Neural crest cell (in vitro differentiated cells): Measurements from ENCODE around the gene NUAK1. TPM values are rescaled to one million over a fixed set of nuclear protein-coding genes. Genes with fewer than 3 reads are reported as not detected.

ENCODE experiments used
- DNase-seq: peaks from one replicate; pipeline ENCODE4 v3.0.0; 2021; ENCODE audit warnings: low read depth, mixed read lengths, low spot score
- H3K27ac Mint-ChIP-seq: one replicate; pipeline ENCODE4 v1.8.0; 2021; ENCODE audit warnings: mild to moderate bottlenecking, mixed read lengths; ENCODE audit not compliant: unreplicated experiment
- H3K27me3 Mint-ChIP-seq: 2 replicates; pipeline ENCODE4 v1.8.0; 2021; ENCODE audit warnings: low read depth, mild to moderate bottlenecking, mixed read lengths
- H3K36me3 Mint-ChIP-seq: 2 replicates; pipeline ENCODE4 v1.8.0; 2021; ENCODE audit warnings: low read depth, mild to moderate bottlenecking, mixed read lengths
- H3K4me1 Mint-ChIP-seq: 2 replicates; pipeline ENCODE4 v1.8.0; 2021; ENCODE audit warnings: mixed read lengths
- H3K4me3 Mint-ChIP-seq: one replicate; pipeline ENCODE4 v1.8.0; 2021; ENCODE audit warnings: mild to moderate bottlenecking, mixed read lengths
- H3K9me3 Mint-ChIP-seq: 2 replicates; pipeline ENCODE4 v1.8.0; 2021; ENCODE audit warnings: mixed read lengths
- total RNA-seq: library from RNA; stranded (reverse); gene quantifications from 2 replicates; pipeline ENCODE4 v1.2.1, GENCODE V29; 2021
- TF ChIP-seq, protein P1 (sequence below): fragments of 200-600 bp; sonication (generic); conservative IDR thresholded peaks from 2 replicates; pipeline ENCODE4 v1.5.0; 2021; ENCODE audit warnings: antibody characterized with exemption, mild to moderate bottlenecking

NUAK1 gene
- total RNA-seq, 1 donor from 2014 or later: 35.6 TPM

DNA sequence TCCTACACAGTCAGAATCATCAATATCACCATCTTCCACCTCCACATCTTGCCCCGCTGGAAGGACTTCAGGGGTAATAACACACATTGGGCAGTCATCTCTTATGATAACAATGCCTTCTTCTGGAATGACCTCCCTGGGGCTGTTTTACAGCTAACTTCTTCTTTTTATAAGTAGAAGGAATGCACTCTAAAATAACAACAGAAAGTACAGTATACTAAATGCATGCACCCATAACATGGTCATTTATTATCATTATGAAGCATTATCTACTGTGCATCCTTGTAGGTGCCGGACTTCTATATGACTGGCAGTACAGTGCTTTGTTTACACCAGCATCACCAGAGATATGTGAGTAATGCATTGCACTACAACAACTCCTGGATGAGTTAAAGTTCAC, 19.0 kb upstream of the NUAK1 start:
- H3K27ac Mint-ChIP-seq: no peak overlapping the region
- TF ChIP-seq, protein P1, sequence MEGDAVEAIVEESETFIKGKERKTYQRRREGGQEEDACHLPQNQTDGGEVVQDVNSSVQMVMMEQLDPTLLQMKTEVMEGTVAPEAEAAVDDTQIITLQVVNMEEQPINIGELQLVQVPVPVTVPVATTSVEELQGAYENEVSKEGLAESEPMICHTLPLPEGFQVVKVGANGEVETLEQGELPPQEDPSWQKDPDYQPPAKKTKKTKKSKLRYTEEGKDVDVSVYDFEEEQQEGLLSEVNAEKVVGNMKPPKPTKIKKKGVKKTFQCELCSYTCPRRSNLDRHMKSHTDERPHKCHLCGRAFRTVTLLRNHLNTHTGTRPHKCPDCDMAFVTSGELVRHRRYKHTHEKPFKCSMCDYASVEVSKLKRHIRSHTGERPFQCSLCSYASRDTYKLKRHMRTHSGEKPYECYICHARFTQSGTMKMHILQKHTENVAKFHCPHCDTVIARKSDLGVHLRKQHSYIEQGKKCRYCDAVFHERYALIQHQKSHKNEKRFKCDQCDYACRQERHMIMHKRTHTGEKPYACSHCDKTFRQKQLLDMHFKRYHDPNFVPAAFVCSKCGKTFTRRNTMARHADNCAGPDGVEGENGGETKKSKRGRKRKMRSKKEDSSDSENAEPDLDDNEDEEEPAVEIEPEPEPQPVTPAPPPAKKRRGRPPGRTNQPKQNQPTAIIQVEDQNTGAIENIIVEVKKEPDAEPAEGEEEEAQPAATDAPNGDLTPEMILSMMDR: no peak
- H3K4me1 Mint-ChIP-seq: no peaks in the 10 kb centered on the region
- H3K36me3 Mint-ChIP-seq: no peaks in the 10 kb centered on the region
- H3K27me3 Mint-ChIP-seq: no peaks in the 10 kb centered on the region
- H3K4me3 Mint-ChIP-seq: no peak overlapping the region
- peaks cover 3% of the 10 kb centered on the region for H3K9me3 Mint-ChIP-seq
- no peak for DNase-seq

DNA sequence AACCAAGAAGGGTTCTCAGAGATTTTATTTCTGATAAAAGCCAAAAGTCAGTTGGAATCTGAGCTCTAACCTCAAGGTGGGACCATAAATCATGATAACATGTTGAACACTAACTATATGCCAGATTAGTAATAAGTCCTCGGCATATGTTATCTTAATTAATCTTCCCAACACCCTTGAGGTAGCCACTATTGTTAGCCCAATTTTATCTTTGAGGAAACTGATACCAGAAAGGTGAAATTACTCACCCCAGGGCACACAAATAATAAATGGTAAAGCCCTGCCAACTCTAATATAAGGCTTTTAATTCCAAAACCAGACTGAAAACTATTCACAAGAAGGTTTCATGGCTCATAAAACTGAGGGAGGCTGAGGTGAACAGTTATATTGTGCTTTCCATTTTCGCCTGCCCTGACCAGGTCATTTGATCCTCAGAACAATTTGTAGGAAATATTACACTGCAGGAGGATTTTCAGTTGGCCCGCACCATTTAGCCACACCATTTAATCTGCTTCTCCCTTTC, 16.1 kb upstream of the NUAK1 start:
- TF ChIP-seq, protein P1: no peak
- no peaks in the 10 kb centered on the region for H3K4me1 Mint-ChIP-seq
- H3K27ac Mint-ChIP-seq: no peak overlapping the region
- H3K9me3 Mint-ChIP-seq: peaks cover 3% of the 10 kb centered on the region
- H3K4me3 Mint-ChIP-seq: no peak overlapping the region
- no peaks in the 10 kb centered on the region for H3K27me3 Mint-ChIP-seq
- H3K36me3 Mint-ChIP-seq: no peaks in the 10 kb centered on the region
- no peak for DNase-seq

DNA sequence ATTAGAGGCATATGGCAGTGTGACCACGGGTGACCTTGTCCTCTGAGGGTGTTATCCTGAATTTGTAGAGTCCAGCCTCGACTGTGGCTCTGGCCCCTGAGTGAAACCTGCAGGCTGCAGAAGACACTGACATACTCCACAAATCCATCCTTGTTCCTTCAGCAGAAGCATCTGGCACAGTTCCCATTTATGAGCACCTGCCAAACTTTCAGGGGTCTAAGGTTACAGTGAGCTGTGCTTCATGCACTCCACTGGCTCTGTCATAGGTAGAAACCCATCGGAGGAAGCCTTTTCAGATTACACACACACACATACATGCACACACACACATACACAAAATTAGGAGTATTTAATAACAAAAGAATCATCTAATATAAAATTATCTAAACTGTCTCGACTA, 13.6 kb upstream of the NUAK1 start:
- Mint-ChIP-seq H3K27ac (no peak overlapping the region), H3K36me3 (no peaks in the 10 kb centered on the region), H3K27me3 (no peaks in the 10 kb centered on the region), H3K9me3 (peaks cover 3% of the 10 kb centered on the region), H3K4me3 (no peak overlapping the region), H3K4me1 (peaks cover 4% of the 10 kb centered on the region)
- TF ChIP-seq, protein P1: no peak
- DNase-seq: no peak

- DNase-seq: no peak
- no peaks in the 10 kb centered on the region for H3K27me3 Mint-ChIP-seq
- no peaks in the 10 kb centered on the region for H3K36me3 Mint-ChIP-seq
- H3K9me3 Mint-ChIP-seq: peaks cover 3% of the 10 kb centered on the region
- no peak overlapping the region for H3K27ac Mint-ChIP-seq
- H3K4me3 Mint-ChIP-seq: no peak overlapping the region
- H3K4me1 Mint-ChIP-seq: peaks cover 16% of the 10 kb centered on the region
- TF ChIP-seq, protein P1: no peak
Observed at GRCh38 chr12:106150555-106150954, 11.8 kb upstream of the NUAK1 start.

DNA sequence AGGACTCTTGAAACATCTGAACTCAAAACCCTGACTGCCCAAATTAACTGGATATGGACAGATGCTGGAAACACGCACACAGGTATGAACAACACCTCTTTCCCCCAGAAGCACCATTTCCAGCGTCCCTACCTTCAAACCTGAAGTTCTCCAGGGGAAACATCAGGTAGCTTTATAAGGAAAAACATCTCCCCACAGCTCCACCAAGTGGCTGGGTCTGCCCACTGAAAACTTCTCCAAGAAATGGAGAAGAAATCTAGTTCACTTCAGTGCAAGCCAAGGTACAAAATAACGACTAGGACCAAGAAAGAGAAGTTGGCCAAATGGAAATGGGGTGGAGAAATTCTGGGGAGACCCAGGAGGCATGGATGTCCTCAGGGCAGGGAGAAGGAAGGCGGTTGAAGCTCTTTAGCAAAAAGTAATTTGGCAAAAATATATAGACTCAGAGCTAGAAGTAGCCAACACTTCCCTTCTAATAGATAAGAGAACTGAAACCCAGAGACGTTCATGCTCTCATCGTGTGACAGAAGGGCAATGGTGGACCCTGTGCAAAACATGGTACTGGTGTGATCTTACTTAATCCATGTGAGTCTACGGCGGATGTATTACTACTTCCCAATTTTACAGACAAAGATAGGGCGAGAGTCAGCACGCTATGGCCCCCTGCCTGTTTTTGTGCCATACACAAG, 10.5 kb upstream of the NUAK1 start:
- Mint-ChIP-seq H3K4me1 (peaks cover 27% of the 10 kb centered on the region), H3K27me3 (no peaks in the 10 kb centered on the region), H3K9me3 (peaks cover 3% of the 10 kb centered on the region), H3K27ac (no peak overlapping the region), H3K36me3 (no peaks in the 10 kb centered on the region), H3K4me3 (no peak overlapping the region)
- TF ChIP-seq, protein P1: peak; percentile 62
- no peak for DNase-seq
